Uterus (tissue), 4 donors: ENCODE data around the gene PEX10. TPM values are rescaled to one million over a fixed set of nuclear protein-coding genes. Genes with fewer than 3 reads are reported as not detected.

Source experiments
- DNase-seq, 2 donors: peaks; one replicate each; pipeline ENCODE4 v3.0.0-alpha.2; 2019 to 2020
- H3K27ac ChIP-seq, 2 donors: fragments of 200-600 bp; sonication (generic); 1 replicate in 1 of 2; 2 replicates in 1 of 2; pipeline ENCODE4 v1.5.1; 2016 to 2018
- H3K27me3 ChIP-seq, 2 donors: fragments of 200-600 bp; sonication (generic); one replicate each; pipeline ENCODE4 v1.5.1; 2018 to 2019; ENCODE audit warnings: control low read depth in 1 of 2
- H3K36me3 ChIP-seq, 2 donors: fragments of 200-600 bp; sonication (generic); one replicate each; pipeline ENCODE4 v1.5.1; 2019; ENCODE audit warnings: control low read depth in 1 of 2
- H3K4me1 ChIP-seq, 2 donors: fragments of 200-600 bp; sonication (generic); one replicate each; pipeline ENCODE4 v1.5.1; 2018 to 2019; ENCODE audit warnings: control low read depth in 1 of 2
- H3K4me3 ChIP-seq, 2 donors: fragments of 200-600 bp; sonication (generic); 1 replicate in 1 of 2; 2 replicates in 1 of 2; pipeline ENCODE4 v1.5.1; 2018 to 2019; ENCODE audit warnings: mild to moderate bottlenecking in 1 of 2
- H3K9me3 ChIP-seq, 2 donors: fragments of 200-600 bp; sonication (generic); one replicate each; pipeline ENCODE4 v1.5.1; 2019; ENCODE audit warnings: control low read depth in 1 of 2
- POLR2A ChIP-seq, 2 donors: fragments of 450-650 bp; IDR thresholded peaks; one replicate each; pipeline ENCODE4 v1.6.1; 2016; ENCODE audit warnings: antibody characterized with exemption in 2 of 2, mild to moderate bottlenecking in 1 of 2, moderate library complexity in 1 of 2
- intact Hi-C: fragments of 100-400 bp; cut with DNase I; formaldehyde crosslinking; loops from one replicate; pipeline ENCODE4 v1.15.1; 2023; ENCODE audit warnings: low total_unique reads
- total RNA-seq, 4 donors: library from RNA; depleted of rRNA in 3 of 4; stranded (reverse); fragments of >200 nt in 3 of 4; gene quantifications; one replicate each; pipeline versions ENCODE4 v1.1.0 to v1.2.4, GENCODE V29; 2014 to 2023
- TF ChIP-seq, protein P1 (sequence below), 4 experiments: fragments of 200-600 bp in 2 of 4; fragments of 450-650 bp in 2 of 4; sonication (generic) in 2 of 4; IDR thresholded peaks; one replicate each; pipeline ENCODE4 v1.5.1; 2016 to 2019; ENCODE audit warnings: antibody characterized with exemption in 4 of 4, mild to moderate bottlenecking in 2 of 4, moderate library complexity in 1 of 4
- donor health status: DM: yes; HTN: yes; CAD: no.

PEX10 gene
- total RNA-seq, 4 donors from 2014 or later = 0.77 to 23.6 (median 13.2) TPM

DNA sequence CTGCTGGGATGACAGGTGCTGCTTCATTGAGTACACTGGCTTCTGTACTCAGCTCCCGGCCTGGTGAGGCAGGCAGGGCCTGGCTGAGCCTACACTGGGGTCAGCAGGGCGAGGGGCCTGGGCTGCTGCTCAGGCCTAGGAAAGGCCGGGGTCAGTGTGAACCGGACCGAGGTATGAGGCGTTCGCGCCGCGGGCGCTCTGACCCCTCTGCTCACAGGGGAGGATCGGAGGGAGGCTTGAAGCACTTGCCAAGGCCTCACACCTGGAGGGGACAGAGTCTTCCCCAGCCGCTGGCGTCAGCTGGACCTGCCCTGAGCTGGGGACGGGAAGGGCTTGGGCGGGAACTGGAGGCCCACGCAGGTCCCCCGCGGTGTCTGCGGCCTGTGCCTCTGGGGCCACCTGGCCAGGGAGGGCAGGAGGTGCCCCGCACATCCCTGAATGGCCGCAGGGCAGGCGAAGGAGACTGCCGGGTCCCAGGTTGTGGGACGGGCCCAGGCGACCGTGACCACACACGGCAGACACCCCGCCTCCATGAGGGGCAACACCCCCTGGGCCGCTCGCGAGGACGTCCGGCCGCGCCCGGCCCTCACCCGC lies 466 bp downstream of the PEX10 start:
- intact Hi-C loops = loop anchor here (5.0 to 10.0 kb wide), 3 partner anchors 135 to 1013 kb away; no protein-coding TSS in a partner anchor
- peaks cover 0 to 21% of the 10 kb centered on the region in 2 donors for H3K4me1 ChIP-seq
- no peaks in the 10 kb centered on the region for H3K36me3 ChIP-seq
- DNase-seq = no peak
- H3K27ac ChIP-seq = peak overlapping the region; percentile 68 to 84
- peak overlapping the region; percentile 49 to 98 for H3K4me3 ChIP-seq
- H3K27me3 ChIP-seq = no peaks in the 10 kb centered on the region
- no peaks in the 10 kb centered on the region for H3K9me3 ChIP-seq
- TF ChIP-seq, protein P1, sequence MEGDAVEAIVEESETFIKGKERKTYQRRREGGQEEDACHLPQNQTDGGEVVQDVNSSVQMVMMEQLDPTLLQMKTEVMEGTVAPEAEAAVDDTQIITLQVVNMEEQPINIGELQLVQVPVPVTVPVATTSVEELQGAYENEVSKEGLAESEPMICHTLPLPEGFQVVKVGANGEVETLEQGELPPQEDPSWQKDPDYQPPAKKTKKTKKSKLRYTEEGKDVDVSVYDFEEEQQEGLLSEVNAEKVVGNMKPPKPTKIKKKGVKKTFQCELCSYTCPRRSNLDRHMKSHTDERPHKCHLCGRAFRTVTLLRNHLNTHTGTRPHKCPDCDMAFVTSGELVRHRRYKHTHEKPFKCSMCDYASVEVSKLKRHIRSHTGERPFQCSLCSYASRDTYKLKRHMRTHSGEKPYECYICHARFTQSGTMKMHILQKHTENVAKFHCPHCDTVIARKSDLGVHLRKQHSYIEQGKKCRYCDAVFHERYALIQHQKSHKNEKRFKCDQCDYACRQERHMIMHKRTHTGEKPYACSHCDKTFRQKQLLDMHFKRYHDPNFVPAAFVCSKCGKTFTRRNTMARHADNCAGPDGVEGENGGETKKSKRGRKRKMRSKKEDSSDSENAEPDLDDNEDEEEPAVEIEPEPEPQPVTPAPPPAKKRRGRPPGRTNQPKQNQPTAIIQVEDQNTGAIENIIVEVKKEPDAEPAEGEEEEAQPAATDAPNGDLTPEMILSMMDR (IDR thresholded peaks at IDR 0.05) = no peak
- TF ChIP-seq POLR2A (IDR thresholded peaks at IDR 0.05) = no peak

DNA sequence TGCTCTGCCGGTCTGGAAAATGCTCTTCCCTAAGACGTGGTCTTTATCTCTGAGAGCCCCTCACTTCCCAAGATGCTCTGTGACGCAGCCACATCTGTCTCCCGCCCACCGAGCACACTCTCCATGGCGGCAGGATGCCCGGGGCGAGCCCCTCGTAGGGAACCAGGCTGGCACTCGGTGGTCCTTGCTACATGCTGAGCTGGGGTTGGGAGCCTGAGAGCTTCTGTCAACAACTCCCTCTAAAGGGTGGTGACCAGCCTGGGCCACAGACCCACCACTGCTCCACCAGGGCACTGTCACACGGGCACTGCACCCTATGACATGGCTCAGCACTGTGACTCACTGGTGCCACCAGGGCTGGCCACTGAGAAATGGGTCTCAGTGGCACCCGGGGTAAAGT lies 2.6 kb downstream of the PEX10 start:
- DNase-seq = no peak
- peaks cover 0 to 21% of the 10 kb centered on the region in 2 donors for H3K4me1 ChIP-seq
- no peaks in the 10 kb centered on the region for H3K9me3 ChIP-seq
- no peaks in the 10 kb centered on the region for H3K36me3 ChIP-seq
- no peak for TF ChIP-seq POLR2A (IDR thresholded peaks at IDR 0.05)
- TF ChIP-seq, protein P1 (IDR thresholded peaks at IDR 0.05) = no peak
- H3K4me3 ChIP-seq = no peak overlapping the region
- H3K27ac ChIP-seq = no peak overlapping the region
- intact Hi-C loops = loop anchor here (5.0 to 10.0 kb wide), 3 partner anchors 138 to 1015 kb away; no protein-coding TSS in a partner anchor
- H3K27me3 ChIP-seq = no peaks in the 10 kb centered on the region

- peaks cover 0 to 15% of the 10 kb centered on the region in 2 donors for H3K4me1 ChIP-seq
- H3K9me3 ChIP-seq = no peaks in the 10 kb centered on the region
- H3K27me3 ChIP-seq = no peaks in the 10 kb centered on the region
- no peak for DNase-seq
- no peak overlapping the region for H3K27ac ChIP-seq
- H3K4me3 ChIP-seq = no peak overlapping the region
- intact Hi-C loops = no loop called here
- H3K36me3 ChIP-seq = no peaks in the 10 kb centered on the region
- no peak for TF ChIP-seq POLR2A (IDR thresholded peaks at IDR 0.05)
- TF ChIP-seq, protein P1 (IDR thresholded peaks at IDR 0.05) = no peak
Measured at GRCh38 chr1:2408859-2409276, 3.5 kb downstream of the PEX10 start.

DNA sequence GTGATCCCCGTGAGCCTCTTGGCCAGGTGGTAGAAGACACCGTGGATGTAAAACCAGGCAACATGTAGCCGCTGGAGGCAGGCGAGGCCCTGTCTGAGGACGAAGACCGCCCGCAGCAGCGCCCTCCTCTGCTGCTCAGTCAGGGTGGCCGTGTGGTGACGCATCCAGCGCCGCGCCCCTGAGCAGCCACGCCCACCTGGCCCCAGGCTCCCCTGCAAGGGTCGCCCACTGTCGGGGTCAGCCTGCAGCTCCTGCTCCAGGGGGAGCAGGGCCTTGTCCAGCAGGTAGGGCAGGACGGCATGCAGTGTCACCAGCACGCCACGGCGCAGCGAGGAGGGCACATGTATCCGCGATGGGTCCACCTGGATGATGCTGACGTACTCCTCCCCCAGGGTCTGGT lies 3.9 kb downstream of the PEX10 start:
- no peaks in the 10 kb centered on the region for H3K27me3 ChIP-seq
- H3K4me3 ChIP-seq = no peak overlapping the region
- H3K36me3 ChIP-seq = no peaks in the 10 kb centered on the region
- intact Hi-C loops = no loop called here
- no peak for DNase-seq
- no peak for TF ChIP-seq POLR2A (IDR thresholded peaks at IDR 0.05)
- TF ChIP-seq, protein P1 (IDR thresholded peaks at IDR 0.05) = no peak
- peaks cover 0 to 11% of the 10 kb centered on the region in 2 donors for H3K4me1 ChIP-seq
- H3K9me3 ChIP-seq = no peaks in the 10 kb centered on the region
- no peak overlapping the region for H3K27ac ChIP-seq

DNA sequence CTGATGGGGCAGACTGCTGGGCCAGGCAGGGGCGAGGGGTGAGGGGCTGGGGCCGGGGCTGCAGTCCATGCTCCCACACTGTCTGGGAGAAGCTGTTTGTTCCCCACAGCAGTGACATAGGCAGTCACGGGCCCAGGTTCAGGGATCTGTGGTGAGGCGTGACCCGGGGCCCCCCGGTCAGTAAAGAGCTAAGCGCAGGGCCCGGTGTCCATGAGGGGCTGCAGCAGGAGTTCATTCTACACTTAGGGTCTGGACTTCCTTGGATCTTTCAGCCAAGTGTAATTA lies 4.4 kb downstream of the PEX10 start:
- Histone ChIP-seq H3K36me3 (no peaks in the 10 kb centered on the region), H3K27me3 (no peaks in the 10 kb centered on the region), H3K9me3 (no peaks in the 10 kb centered on the region), H3K27ac (no peak overlapping the region), H3K4me3 (no peak overlapping the region), H3K4me1 (peaks cover 0 to 5% of the 10 kb centered on the region in 2 donors)
- no peak for TF ChIP-seq POLR2A (IDR thresholded peaks at IDR 0.05)
- TF ChIP-seq, protein P1 (IDR thresholded peaks at IDR 0.05) = no peak
- intact Hi-C loops = no loop called here
- DNase-seq = no peak
